Measurements from ENCODE around the gene DDX53. TPM values are rescaled to one million over a fixed set of nuclear protein-coding genes. Genes with fewer than 3 reads are reported as not detected.

DDX53 gene
- total RNA-seq, 1 experiment from 2014 or later, result not detected

GRCh38 chrX:22952010-22952409, 47.8 kb upstream of the DDX53 start:
- Mint-ChIP-seq H3K27me3 (ENCODE audit: low read depth) (no peaks in the 10 kb centered on the region), H3K9me3 (no peaks in the 10 kb centered on the region), H3K27ac (no peak overlapping the region), H3K36me3 (no peaks in the 10 kb centered on the region), H3K4me3 (no peak overlapping the region), H3K4me1 (no peaks in the 10 kb centered on the region; the same call in 1 of the 2 replicates)
- CTCF ChIA-PET, result no interaction called here
- POLR2A ChIA-PET, result no interaction called here
- ATAC-seq (peak; percentile 65), DNase-seq (ENCODE audit: low spot score) (no peak)
- TF ChIP-seq ZNF232 (CRISPR knock-in tag; IDR thresholded peaks at IDR 0.05) (no peak), AR (CRISPR knock-in tag; IDR thresholded peaks at IDR 0.05) (no peak), TP53 (CRISPR knock-in tag; IDR thresholded peaks at IDR 0.05) (no peak), E2F1 (CRISPR knock-in tag; IDR thresholded peaks at IDR 0.05) (no peak), MXD4 (CRISPR knock-in tag; IDR thresholded peaks at IDR 0.05; ENCODE audit: borderline replicate concordance) (no peak), NR3C1 (CRISPR knock-in tag; conservative IDR thresholded peaks at IDR 0.05; ENCODE audit: low read depth) (no peak), SMAD4 (CRISPR knock-in tag; IDR thresholded peaks at IDR 0.05) (no peak), FOXP1 (CRISPR knock-in tag; IDR thresholded peaks at IDR 0.05; ENCODE audit: borderline replicate concordance) (no peak), ZNF263 (CRISPR knock-in tag; IDR thresholded peaks at IDR 0.05; ENCODE audit: low read depth) (no peak), OVOL2 (CRISPR knock-in tag; IDR thresholded peaks at IDR 0.05; ENCODE audit: borderline replicate concordance) (no peak)
- TF ChIP-seq, protein P1, sequence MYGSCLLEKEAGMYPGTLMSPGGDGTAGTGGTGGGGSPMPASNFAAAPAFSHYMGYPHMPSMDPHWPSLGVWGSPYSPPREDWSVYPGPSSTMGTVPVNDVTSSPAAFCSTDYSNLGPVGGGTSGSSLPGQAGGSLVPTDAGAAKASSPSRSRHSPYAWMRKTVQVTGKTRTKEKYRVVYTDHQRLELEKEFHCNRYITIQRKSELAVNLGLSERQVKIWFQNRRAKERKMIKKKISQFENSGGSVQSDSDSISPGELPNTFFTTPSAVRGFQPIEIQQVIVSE (CRISPR knock-in tag; IDR thresholded peaks at IDR 0.05; ENCODE audit: borderline replicate concordance), result no peak
- TF ChIP-seq, protein P2, sequence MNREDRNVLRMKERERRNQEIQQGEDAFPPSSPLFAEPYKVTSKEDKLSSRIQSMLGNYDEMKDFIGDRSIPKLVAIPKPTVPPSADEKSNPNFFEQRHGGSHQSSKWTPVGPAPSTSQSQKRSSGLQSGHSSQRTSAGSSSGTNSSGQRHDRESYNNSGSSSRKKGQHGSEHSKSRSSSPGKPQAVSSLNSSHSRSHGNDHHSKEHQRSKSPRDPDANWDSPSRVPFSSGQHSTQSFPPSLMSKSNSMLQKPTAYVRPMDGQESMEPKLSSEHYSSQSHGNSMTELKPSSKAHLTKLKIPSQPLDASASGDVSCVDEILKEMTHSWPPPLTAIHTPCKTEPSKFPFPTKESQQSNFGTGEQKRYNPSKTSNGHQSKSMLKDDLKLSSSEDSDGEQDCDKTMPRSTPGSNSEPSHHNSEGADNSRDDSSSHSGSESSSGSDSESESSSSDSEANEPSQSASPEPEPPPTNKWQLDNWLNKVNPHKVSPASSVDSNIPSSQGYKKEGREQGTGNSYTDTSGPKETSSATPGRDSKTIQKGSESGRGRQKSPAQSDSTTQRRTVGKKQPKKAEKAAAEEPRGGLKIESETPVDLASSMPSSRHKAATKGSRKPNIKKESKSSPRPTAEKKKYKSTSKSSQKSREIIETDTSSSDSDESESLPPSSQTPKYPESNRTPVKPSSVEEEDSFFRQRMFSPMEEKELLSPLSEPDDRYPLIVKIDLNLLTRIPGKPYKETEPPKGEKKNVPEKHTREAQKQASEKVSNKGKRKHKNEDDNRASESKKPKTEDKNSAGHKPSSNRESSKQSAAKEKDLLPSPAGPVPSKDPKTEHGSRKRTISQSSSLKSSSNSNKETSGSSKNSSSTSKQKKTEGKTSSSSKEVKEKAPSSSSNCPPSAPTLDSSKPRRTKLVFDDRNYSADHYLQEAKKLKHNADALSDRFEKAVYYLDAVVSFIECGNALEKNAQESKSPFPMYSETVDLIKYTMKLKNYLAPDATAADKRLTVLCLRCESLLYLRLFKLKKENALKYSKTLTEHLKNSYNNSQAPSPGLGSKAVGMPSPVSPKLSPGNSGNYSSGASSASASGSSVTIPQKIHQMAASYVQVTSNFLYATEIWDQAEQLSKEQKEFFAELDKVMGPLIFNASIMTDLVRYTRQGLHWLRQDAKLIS (CRISPR knock-in tag; IDR thresholded peaks at IDR 0.05; ENCODE audit: borderline replicate concordance), result no peak

DNA sequence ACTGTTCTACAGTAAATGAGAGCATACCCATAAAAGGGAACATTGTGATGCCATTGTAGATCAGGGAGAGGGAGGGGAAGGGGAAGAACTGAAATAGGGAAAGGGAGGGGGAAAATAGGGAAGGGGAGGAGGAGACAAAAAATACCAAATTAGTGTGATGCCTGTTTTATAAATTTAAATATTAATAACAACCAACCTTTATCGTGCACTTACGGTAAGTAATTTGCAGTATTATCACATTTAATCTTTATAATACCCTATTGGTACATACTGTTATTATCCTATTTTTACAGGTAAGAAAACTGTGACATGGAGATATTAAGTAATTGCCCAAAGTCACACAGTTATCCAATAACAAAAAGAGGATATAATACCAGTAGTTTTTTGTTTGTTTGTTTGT, 41.5 kb upstream of the DDX53 start:
- no peak overlapping the region for H3K27ac Mint-ChIP-seq
- no peak for DNase-seq (ENCODE audit: low spot score)
- no peaks in the 10 kb centered on the region for H3K36me3 Mint-ChIP-seq
- no peaks in the 10 kb centered on the region for H3K9me3 Mint-ChIP-seq
- ATAC-seq, result no peak
- H3K27me3 Mint-ChIP-seq (ENCODE audit: low read depth), result no peaks in the 10 kb centered on the region
- CTCF ChIA-PET, result no interaction called here
- H3K4me3 Mint-ChIP-seq, result no peak overlapping the region
- POLR2A ChIA-PET, result no interaction called here
- no peaks in the 10 kb centered on the region for H3K4me1 Mint-ChIP-seq
- TF ChIP-seq CBFB (CRISPR knock-in tag; IDR thresholded peaks at IDR 0.05; ENCODE audit: low read depth) (no peak), ATF6 (CRISPR knock-in tag; IDR thresholded peaks at IDR 0.05) (no peak), IRF1 (CRISPR knock-in tag; IDR thresholded peaks at IDR 0.05) (no peak), ZNF317 (CRISPR knock-in tag; IDR thresholded peaks at IDR 0.05; ENCODE audit: borderline replicate concordance, low read depth) (no peak), GTF2I (CRISPR knock-in tag; conservative IDR thresholded peaks at IDR 0.05) (no peak), ESRRA (CRISPR knock-in tag; IDR thresholded peaks at IDR 0.05; ENCODE audit: borderline replicate concordance) (no peak), SOX15 (CRISPR knock-in tag; IDR thresholded peaks at IDR 0.05) (no peak), TCF7 (CRISPR knock-in tag; IDR thresholded peaks at IDR 0.05; ENCODE audit: low read depth) (no peak), ZNF396 (CRISPR knock-in tag; IDR thresholded peaks at IDR 0.05; ENCODE audit: borderline replicate concordance) (no peak)
- TF ChIP-seq, protein P3, sequence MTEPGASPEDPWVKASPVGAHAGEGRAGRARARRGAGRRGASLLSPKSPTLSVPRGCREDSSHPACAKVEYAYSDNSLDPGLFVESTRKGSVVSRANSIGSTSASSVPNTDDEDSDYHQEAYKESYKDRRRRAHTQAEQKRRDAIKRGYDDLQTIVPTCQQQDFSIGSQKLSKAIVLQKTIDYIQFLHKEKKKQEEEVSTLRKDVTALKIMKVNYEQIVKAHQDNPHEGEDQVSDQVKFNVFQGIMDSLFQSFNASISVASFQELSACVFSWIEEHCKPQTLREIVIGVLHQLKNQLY (CRISPR knock-in tag; IDR thresholded peaks at IDR 0.05), result no peak
- TF ChIP-seq, protein P4, sequence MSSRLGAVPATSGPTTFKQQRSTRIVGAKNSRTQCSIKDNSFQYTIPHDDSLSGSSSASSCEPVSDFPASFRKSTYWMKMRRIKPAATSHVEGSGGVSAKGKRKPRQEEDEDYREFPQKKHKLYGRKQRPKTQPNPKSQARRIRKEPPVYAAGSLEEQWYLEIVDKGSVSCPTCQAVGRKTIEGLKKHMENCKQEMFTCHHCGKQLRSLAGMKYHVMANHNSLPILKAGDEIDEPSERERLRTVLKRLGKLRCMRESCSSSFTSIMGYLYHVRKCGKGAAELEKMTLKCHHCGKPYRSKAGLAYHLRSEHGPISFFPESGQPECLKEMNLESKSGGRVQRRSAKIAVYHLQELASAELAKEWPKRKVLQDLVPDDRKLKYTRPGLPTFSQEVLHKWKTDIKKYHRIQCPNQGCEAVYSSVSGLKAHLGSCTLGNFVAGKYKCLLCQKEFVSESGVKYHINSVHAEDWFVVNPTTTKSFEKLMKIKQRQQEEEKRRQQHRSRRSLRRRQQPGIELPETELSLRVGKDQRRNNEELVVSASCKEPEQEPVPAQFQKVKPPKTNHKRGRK (CRISPR knock-in tag; IDR thresholded peaks at IDR 0.05; ENCODE audit: borderline replicate concordance), result no peak

Data from WTC11 (cell line).